Muscle layer of colon (tissue), 2 donors: ENCODE data around the gene FAF1.

Experiments used
- H3K27ac ChIP-seq: one replicate; pipeline ENCODE4 v1.7.0; 2013; ENCODE audit warnings: low read depth, mild to moderate bottlenecking, low read length, moderate library complexity
- H3K27me3 ChIP-seq, 2 donors: one replicate each; pipeline ENCODE4 v1.7.0; 2013; ENCODE audit warnings: low read length in 2 of 2, mild to moderate bottlenecking in 2 of 2; ENCODE audit not compliant: insufficient read depth in 2 of 2, control insufficient read depth in 1 of 2
- H3K36me3 ChIP-seq: one replicate; pipeline ENCODE4 v1.7.0; 2013; ENCODE audit warnings: mild to moderate bottlenecking, low read length; ENCODE audit not compliant: insufficient read depth
- H3K4me1 ChIP-seq: one replicate; pipeline ENCODE4 v1.7.0; 2013; ENCODE audit warnings: mild to moderate bottlenecking, low read length; ENCODE audit not compliant: insufficient read depth
- H3K4me3 ChIP-seq, 2 donors: one replicate each; pipeline ENCODE4 v1.7.0; 2013; ENCODE audit warnings: low read length in 2 of 2, low read depth in 1 of 2, mild to moderate bottlenecking in 1 of 2, moderate library complexity in 1 of 2
- H3K9ac ChIP-seq: one replicate; pipeline ENCODE4 v1.7.0; 2013; ENCODE audit warnings: low read length
- H3K9me3 ChIP-seq: one replicate; pipeline ENCODE4 v1.7.0; 2013; ENCODE audit warnings: mild to moderate bottlenecking, low read length
- donor health status: abdominal sarcoma.
- donor health status: Adenocarcinoma of cecum.

FAF1 gene

GRCh38 chr1:50427818-50428779 lies 532.0 kb downstream of the FAF1 start:
- Histone ChIP-seq H3K27ac (no peak overlapping the region), H3K4me3 (no peak overlapping the region), H3K9ac (no peak overlapping the region), H3K4me1 (peaks cover 25% of the 10 kb centered on the region), H3K9me3 (peaks cover 3% of the 10 kb centered on the region), H3K36me3 (no peaks in the 10 kb centered on the region), H3K27me3 (peaks cover 80 to 99% of the 10 kb centered on the region in 2 donors)

- Histone ChIP-seq H3K27me3 (peaks cover 88 to 100% of the 10 kb centered on the region in 2 donors), H3K9ac (no peak overlapping the region), H3K27ac (no peak overlapping the region), H3K4me1 (peaks cover 33% of the 10 kb centered on the region), H3K9me3 (peaks cover 3% of the 10 kb centered on the region), H3K4me3 (no peak overlapping the region), H3K36me3 (no peaks in the 10 kb centered on the region)
Measured at GRCh38 chr1:50427086-50427817, 532.8 kb downstream of the FAF1 start.

GRCh38 chr1:50426702-50427085 lies 533.4 kb downstream of the FAF1 start:
- Histone ChIP-seq H3K27ac (no peak overlapping the region), H3K4me1 (peaks cover 33% of the 10 kb centered on the region), H3K36me3 (no peaks in the 10 kb centered on the region), H3K9ac (no peak overlapping the region), H3K9me3 (peaks cover 3% of the 10 kb centered on the region), H3K27me3 (peaks cover 94 to 100% of the 10 kb centered on the region in 2 donors), H3K4me3 (no peak overlapping the region)

GRCh38 chr1:50426108-50426700 lies 533.9 kb downstream of the FAF1 start:
- Histone ChIP-seq H3K9me3 (peaks cover 3% of the 10 kb centered on the region), H3K27me3 (peaks cover 94 to 100% of the 10 kb centered on the region in 2 donors), H3K27ac (no peak overlapping the region), H3K36me3 (no peaks in the 10 kb centered on the region), H3K4me1 (peaks cover 33% of the 10 kb centered on the region), H3K9ac (no peak overlapping the region), H3K4me3 (no peak overlapping the region)

GRCh38 chr1:50425376-50426107 lies 534.5 kb downstream of the FAF1 start:
- peaks cover 33% of the 10 kb centered on the region for H3K4me1 ChIP-seq
- no peak overlapping the region for H3K9ac ChIP-seq
- peaks cover 3% of the 10 kb centered on the region for H3K9me3 ChIP-seq
- H3K36me3 ChIP-seq: no peaks in the 10 kb centered on the region
- H3K27me3 ChIP-seq: peaks cover 92 to 100% of the 10 kb centered on the region in 2 donors
- H3K27ac ChIP-seq: no peak overlapping the region
- H3K4me3 ChIP-seq: no peak overlapping the region

- H3K4me3 ChIP-seq: peak overlapping the region; percentile 7 to 8
- peaks cover 92 to 100% of the 10 kb centered on the region in 2 donors for H3K27me3 ChIP-seq
- no peak overlapping the region for H3K9ac ChIP-seq
- H3K9me3 ChIP-seq: no peaks in the 10 kb centered on the region
- peaks cover 33% of the 10 kb centered on the region for H3K4me1 ChIP-seq
- H3K36me3 ChIP-seq: no peaks in the 10 kb centered on the region
- H3K27ac ChIP-seq: no peak overlapping the region
Measured at GRCh38 chr1:50424884-50425375, 535.1 kb downstream of the FAF1 start.

GRCh38 chr1:50424045-50424883 lies 535.8 kb downstream of the FAF1 start:
- Histone ChIP-seq H3K9ac (no peak overlapping the region), H3K9me3 (no peaks in the 10 kb centered on the region), H3K36me3 (no peaks in the 10 kb centered on the region), H3K27me3 (peaks cover 90 to 100% of the 10 kb centered on the region in 2 donors), H3K4me3 (peak overlapping the region in 1 of 2 donors; percentile 8), H3K4me1 (peaks cover 33% of the 10 kb centered on the region), H3K27ac (no peak overlapping the region)

GRCh38 chr1:50423670-50424000 lies 536.4 kb downstream of the FAF1 start:
- Histone ChIP-seq H3K9me3 (no peaks in the 10 kb centered on the region), H3K36me3 (no peaks in the 10 kb centered on the region), H3K9ac (no peak overlapping the region), H3K27ac (no peak overlapping the region), H3K4me3 (peak overlapping the region in 1 of 2 donors; percentile 24), H3K4me1 (peaks cover 33% of the 10 kb centered on the region), H3K27me3 (peaks cover 86 to 98% of the 10 kb centered on the region in 2 donors)

- Histone ChIP-seq H3K36me3 (no peaks in the 10 kb centered on the region), H3K27me3 (peaks cover 86 to 98% of the 10 kb centered on the region in 2 donors), H3K27ac (no peak within 1 kb of the TSS), H3K4me1 (peaks cover 33% of the 10 kb centered on the region), H3K4me3 (peak within 1 kb of the TSS; percentile 8 to 24), H3K9me3 (no peaks in the 10 kb centered on the region), H3K9ac (no peak within 1 kb of the TSS)
Measured at GRCh38 chr1:50422946-50423669, 537.0 kb downstream of the FAF1 start, which contains the start of gene DMRTA2. TSS of gene DMRTA2 (minus strand) at chr1:50423443. CDS start at chr1:50421536, 1,907 bp downstream.

GRCh38 chr1:50422675-50422945 lies 537.5 kb downstream of the FAF1 start:
- Histone ChIP-seq H3K9ac (no peak overlapping the region), H3K9me3 (no peaks in the 10 kb centered on the region), H3K36me3 (no peaks in the 10 kb centered on the region), H3K27ac (no peak overlapping the region), H3K27me3 (peaks cover 85 to 97% of the 10 kb centered on the region in 2 donors), H3K4me1 (peaks cover 32% of the 10 kb centered on the region), H3K4me3 (no peak overlapping the region)
